ENCODE data around the gene TMEM255B. TPM values are rescaled to one million over a fixed set of nuclear protein-coding genes. Genes with fewer than 3 reads are reported as not detected.
"Not testable (repeated sequence)": the region's sequence is repeated elsewhere in the genome, so short reads cannot be mapped to it uniquely, and the experiment has no call there.

Gene TMEM255B
- total RNA-seq, 1 donor from 2014 or later = 0.89 TPM

- Mint-ChIP-seq H3K4me3 (ENCODE audit: unreplicated experiment) (no peak overlapping the region), H3K27ac (ENCODE audit: unreplicated experiment) (no peak overlapping the region)
Observed at GRCh38 chr13:113822956-113823744, 64.1 kb downstream of the TMEM255B start.

DNA sequence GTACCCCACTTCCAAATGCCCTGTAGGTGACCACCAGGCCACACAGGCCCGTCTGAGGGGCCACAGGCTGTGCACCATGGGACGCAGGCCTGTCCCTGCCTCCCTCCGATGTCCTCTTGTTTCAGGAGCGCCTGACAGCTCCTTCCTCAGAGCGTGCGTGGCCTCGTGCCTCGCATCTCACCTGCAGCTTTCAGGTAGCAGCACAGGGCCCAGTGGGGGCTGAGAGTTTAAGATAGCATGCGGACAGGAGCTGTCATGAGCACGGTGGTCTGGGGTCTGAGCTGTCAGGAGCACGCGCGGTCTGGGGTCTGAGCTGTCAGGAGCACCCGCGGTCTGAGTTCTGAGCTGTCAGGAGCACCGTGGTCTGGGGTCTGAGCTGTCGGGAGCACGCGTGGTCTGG lies 64.7 kb downstream of the TMEM255B start:
- Mint-ChIP-seq H3K36me3 (ENCODE audit: unreplicated experiment) (no peaks in the 10 kb centered on the region), H3K4me3 (ENCODE audit: unreplicated experiment) (no peak overlapping the region), H3K27me3 (ENCODE audit: unreplicated experiment) (no peaks in the 10 kb centered on the region), H3K9me3 (ENCODE audit: unreplicated experiment) (no peaks in the 10 kb centered on the region), H3K27ac (ENCODE audit: unreplicated experiment) (no peak overlapping the region), H3K4me1 (ENCODE audit: unreplicated experiment) (peaks cover 18% of the 10 kb centered on the region)
- DNase-seq (ENCODE audit: extremely low spot score, unreplicated experiment) = no peak
- TF ChIP-seq, protein P1, sequence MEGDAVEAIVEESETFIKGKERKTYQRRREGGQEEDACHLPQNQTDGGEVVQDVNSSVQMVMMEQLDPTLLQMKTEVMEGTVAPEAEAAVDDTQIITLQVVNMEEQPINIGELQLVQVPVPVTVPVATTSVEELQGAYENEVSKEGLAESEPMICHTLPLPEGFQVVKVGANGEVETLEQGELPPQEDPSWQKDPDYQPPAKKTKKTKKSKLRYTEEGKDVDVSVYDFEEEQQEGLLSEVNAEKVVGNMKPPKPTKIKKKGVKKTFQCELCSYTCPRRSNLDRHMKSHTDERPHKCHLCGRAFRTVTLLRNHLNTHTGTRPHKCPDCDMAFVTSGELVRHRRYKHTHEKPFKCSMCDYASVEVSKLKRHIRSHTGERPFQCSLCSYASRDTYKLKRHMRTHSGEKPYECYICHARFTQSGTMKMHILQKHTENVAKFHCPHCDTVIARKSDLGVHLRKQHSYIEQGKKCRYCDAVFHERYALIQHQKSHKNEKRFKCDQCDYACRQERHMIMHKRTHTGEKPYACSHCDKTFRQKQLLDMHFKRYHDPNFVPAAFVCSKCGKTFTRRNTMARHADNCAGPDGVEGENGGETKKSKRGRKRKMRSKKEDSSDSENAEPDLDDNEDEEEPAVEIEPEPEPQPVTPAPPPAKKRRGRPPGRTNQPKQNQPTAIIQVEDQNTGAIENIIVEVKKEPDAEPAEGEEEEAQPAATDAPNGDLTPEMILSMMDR (IDR thresholded peaks at IDR 0.05) = no peak

More at GRCh38 chr13:113822956-113823744, 64.1 kb downstream of the TMEM255B start:
- Mint-ChIP-seq H3K36me3 (ENCODE audit: unreplicated experiment) (no peaks in the 10 kb centered on the region), H3K27me3 (ENCODE audit: unreplicated experiment) (no peaks in the 10 kb centered on the region), H3K4me1 (ENCODE audit: unreplicated experiment) (peaks cover 18% of the 10 kb centered on the region), H3K9me3 (ENCODE audit: unreplicated experiment) (no peaks in the 10 kb centered on the region)
- DNase-seq (ENCODE audit: extremely low spot score, unreplicated experiment) = no peak
- TF ChIP-seq, protein P1 (IDR thresholded peaks at IDR 0.05) = no peak

GRCh38 chr13:113825841-113826240 lies 66.8 kb downstream of the TMEM255B start:
- Mint-ChIP-seq H3K27me3 (ENCODE audit: unreplicated experiment) (no peaks in the 10 kb centered on the region), H3K4me3 (ENCODE audit: unreplicated experiment) (no peak overlapping the region), H3K36me3 (ENCODE audit: unreplicated experiment) (no peaks in the 10 kb centered on the region), H3K27ac (ENCODE audit: unreplicated experiment) (no peak overlapping the region), H3K4me1 (ENCODE audit: unreplicated experiment) (peaks cover 11% of the 10 kb centered on the region), H3K9me3 (ENCODE audit: unreplicated experiment) (no peaks in the 10 kb centered on the region)
- DNase-seq (ENCODE audit: extremely low spot score, unreplicated experiment) = no peak
- TF ChIP-seq, protein P1 (IDR thresholded peaks at IDR 0.05) = no peak

- H3K4me3 Mint-ChIP-seq (ENCODE audit: unreplicated experiment); H3K27ac Mint-ChIP-seq (ENCODE audit: unreplicated experiment); H3K36me3 Mint-ChIP-seq (ENCODE audit: unreplicated experiment); H3K27me3 Mint-ChIP-seq (ENCODE audit: unreplicated experiment); H3K9me3 Mint-ChIP-seq (ENCODE audit: unreplicated experiment); DNase-seq (ENCODE audit: extremely low spot score, unreplicated experiment); H3K4me1 Mint-ChIP-seq (ENCODE audit: unreplicated experiment): not testable (repeated sequence)
Observed at GRCh38 chr13:113826446-113826845, 67.4 kb downstream of the TMEM255B start.

- H3K27me3 Mint-ChIP-seq (ENCODE audit: unreplicated experiment) = no peaks in the 10 kb centered on the region
- H3K4me3 Mint-ChIP-seq (ENCODE audit: unreplicated experiment) = no peak overlapping the region
- no peaks in the 10 kb centered on the region for H3K36me3 Mint-ChIP-seq (ENCODE audit: unreplicated experiment)
- no peaks in the 10 kb centered on the region for H3K4me1 Mint-ChIP-seq (ENCODE audit: unreplicated experiment)
- DNase-seq (ENCODE audit: extremely low spot score, unreplicated experiment) = no peak
- no peaks in the 10 kb centered on the region for H3K9me3 Mint-ChIP-seq (ENCODE audit: unreplicated experiment)
- TF ChIP-seq, protein P1 (IDR thresholded peaks at IDR 0.05) = no peak
- no peak overlapping the region for H3K27ac Mint-ChIP-seq (ENCODE audit: unreplicated experiment)
Observed at GRCh38 chr13:113827021-113827420, 68.0 kb downstream of the TMEM255B start.
